ENCODE measurements around the gene SLC29A1.

SLC29A1 gene

DNA sequence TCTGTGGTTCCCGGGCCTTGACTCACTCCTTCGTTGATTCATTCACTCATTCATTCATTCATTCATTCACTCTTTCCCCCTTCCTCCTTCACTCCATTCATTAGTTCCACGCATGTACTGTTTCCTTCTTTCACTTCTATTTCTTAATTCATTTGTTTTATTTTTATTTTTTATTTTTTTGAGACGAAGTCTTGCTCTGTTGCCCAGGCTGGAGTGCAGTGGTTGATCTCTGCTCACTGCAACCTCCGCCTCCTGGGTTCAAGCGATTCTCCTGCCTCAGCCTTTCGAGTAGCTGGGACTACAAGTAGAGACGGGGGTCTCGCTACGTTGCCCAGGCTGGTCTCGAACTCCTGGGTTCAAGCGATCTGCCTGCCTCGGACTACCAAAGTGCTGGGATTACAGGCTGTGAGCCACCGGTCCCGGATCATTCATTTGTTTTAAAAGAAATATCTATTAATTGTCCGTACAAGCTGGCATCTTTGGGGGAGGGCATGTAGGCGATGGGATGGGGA lies 42.4 kb downstream of the SLC29A1 start:
- Histone ChIP-seq H3K4me3 (ENCODE audit: low read length) (no peak overlapping the region), H3K9me3 (ENCODE audit: insufficient read depth, low read depth, low read length) (no peaks in the 10 kb centered on the region), H3K36me3 (ENCODE audit: insufficient read depth, low read length) (peaks cover 5% of the 10 kb centered on the region), H3K27ac (ENCODE audit: low read depth, low read length) (no peak overlapping the region), H3K27me3 (ENCODE audit: insufficient read depth, low read length) (peaks cover 24% of the 10 kb centered on the region), H3K9ac (ENCODE audit: low read depth, low read length) (no peak overlapping the region), H3K4me1 (ENCODE audit: insufficient read depth, low read length) (peaks cover 33% of the 10 kb centered on the region)
- 73% methylated on average over 16 of the region's 17 CpGs for WGBS

DNA sequence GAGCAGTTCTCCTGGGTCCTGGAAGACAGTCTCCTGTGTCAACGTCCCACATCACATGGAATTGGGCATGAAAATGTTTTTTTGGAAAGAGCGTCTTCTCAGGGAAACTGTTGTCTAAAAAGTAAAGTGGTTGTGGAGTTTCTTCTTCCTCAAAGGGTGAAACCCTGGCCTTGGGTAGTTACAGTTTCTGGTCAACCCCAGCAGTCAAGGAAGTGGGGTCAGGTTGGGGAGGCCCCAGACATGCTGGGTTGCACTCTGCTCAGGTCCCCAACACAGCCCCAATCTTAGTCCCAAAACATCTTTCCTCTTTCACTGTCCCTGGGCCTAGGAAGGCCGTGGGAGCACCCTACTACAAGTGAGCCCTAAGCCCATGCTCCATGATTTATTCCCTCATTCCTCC lies 43.0 kb downstream of the SLC29A1 start:
- H3K27ac ChIP-seq (ENCODE audit: low read depth, low read length): no peak overlapping the region

DNA sequence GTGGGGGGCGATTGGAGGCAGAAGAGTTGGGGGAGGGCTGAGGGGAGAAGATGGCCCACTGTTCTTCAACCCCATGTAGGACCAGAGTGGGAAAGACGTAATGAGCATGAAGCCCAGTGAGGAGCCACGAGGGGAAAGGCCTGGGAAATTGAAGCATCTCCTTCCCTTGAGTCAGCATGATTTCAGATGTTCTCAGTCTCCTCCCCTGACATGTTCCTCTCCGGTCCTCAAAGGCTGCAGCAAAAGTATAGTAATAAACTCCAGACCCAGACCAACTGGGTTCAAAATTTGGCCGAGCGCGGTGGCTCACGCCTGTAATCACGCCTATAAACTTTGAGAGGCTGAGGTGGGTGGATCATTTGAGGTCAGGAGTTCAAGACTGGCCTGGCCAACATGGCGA lies 43.9 kb downstream of the SLC29A1 start:
- Histone ChIP-seq H3K9me3 (ENCODE audit: insufficient read depth, low read depth, low read length) (no peaks in the 10 kb centered on the region), H3K27ac (ENCODE audit: low read depth, low read length) (no peak overlapping the region), H3K4me1 (ENCODE audit: insufficient read depth, low read length) (peaks cover 37% of the 10 kb centered on the region), H3K27me3 (ENCODE audit: insufficient read depth, low read length) (peaks cover 28% of the 10 kb centered on the region), H3K4me3 (ENCODE audit: low read length) (no peak overlapping the region), H3K36me3 (ENCODE audit: insufficient read depth, low read length) (no peaks in the 10 kb centered on the region), H3K9ac (ENCODE audit: low read depth, low read length) (no peak overlapping the region)
- WGBS: 90% methylated on average over 10 of the region's 10 CpGs

More for the DNA sequence above, 43.0 kb downstream of the SLC29A1 start:
- Histone ChIP-seq H3K4me1 (ENCODE audit: insufficient read depth, low read length) (peaks cover 35% of the 10 kb centered on the region), H3K36me3 (ENCODE audit: insufficient read depth, low read length) (peaks cover 2% of the 10 kb centered on the region), H3K9me3 (ENCODE audit: insufficient read depth, low read depth, low read length) (no peaks in the 10 kb centered on the region), H3K4me3 (ENCODE audit: low read length) (no peak overlapping the region), H3K9ac (ENCODE audit: low read depth, low read length) (no peak overlapping the region), H3K27me3 (ENCODE audit: insufficient read depth, low read length) (peaks cover 26% of the 10 kb centered on the region)
- whole genome bisulfite sequencing: 90% methylated on average over 3 of the region's 3 CpGs

DNA sequence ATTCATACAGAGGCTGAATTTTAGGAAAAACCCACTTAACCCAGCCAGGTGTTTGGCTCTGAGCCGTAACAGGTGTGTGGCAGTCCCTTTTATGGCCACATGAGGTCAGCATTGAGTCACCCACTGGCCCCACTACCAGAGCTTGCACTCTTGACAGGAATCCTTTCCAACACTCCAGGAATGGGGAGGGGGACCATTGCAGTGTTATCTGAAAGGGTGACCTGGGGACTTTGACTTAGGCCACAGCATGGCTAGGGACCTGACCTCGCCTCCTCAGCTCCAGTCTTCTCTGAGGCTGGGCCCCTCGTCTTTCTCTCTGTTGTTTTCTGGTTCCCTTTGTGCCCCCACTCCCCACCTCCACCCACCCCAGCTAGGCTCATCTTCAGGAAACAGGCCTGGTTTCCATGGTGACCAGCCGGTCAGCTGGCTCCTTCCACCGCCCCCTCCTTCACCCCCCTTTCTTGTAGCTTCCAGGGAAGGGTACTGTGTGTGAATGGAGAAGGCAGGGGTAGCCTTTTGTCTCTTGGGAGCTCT lies 44.8 kb downstream of the SLC29A1 start:
- H3K27me3 ChIP-seq (ENCODE audit: insufficient read depth, low read length): peaks cover 36% of the 10 kb centered on the region
- WGBS: 7% methylated on average over 5 of the region's 5 CpGs
- no peak overlapping the region for H3K27ac ChIP-seq (ENCODE audit: low read depth, low read length)
- H3K4me3 ChIP-seq (ENCODE audit: low read length): no peak overlapping the region
- no peaks in the 10 kb centered on the region for H3K9me3 ChIP-seq (ENCODE audit: insufficient read depth, low read depth, low read length)
- no peaks in the 10 kb centered on the region for H3K36me3 ChIP-seq (ENCODE audit: insufficient read depth, low read length)
- H3K4me1 ChIP-seq (ENCODE audit: insufficient read depth, low read length): peaks cover 28% of the 10 kb centered on the region
- no peak overlapping the region for H3K9ac ChIP-seq (ENCODE audit: low read depth, low read length)

DNA sequence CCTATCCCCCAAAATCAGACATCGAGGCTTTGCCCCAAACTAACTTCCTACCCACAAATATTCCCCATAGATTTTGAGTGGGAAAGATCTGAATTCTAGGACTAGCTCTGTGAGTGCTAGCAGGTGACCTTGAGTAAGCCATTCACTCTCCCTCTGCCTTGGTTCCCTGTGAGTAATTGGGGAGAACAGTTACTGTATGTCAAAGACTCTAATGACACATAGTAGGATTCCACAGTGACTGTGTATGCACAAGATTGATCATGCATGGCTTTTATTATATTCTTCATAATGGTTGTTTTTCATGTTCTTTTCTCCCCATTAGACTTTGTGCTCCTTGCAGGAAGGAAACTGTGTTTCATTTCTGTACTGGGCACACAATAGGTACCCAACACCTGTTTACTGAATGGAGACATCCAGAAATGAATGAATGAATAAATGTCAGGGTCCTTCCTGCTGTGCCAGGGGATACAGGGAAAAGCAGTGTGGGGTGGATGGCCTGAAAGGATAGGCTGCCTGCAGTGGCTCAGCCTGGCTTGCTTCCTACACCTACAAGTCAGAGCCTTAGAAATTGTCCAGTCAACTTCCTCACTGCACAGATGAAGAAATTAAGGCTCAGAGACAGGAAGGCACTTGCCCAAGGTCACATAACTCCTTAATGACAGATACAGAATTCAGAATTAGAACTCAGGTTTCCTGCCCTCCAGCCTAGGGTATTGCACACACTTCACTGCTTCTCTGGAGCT lies 46.0 kb downstream of the SLC29A1 start:
- peaks cover 17% of the 10 kb centered on the region for H3K4me1 ChIP-seq (ENCODE audit: insufficient read depth, low read length)
- WGBS: no CpG with 5 or more reads among the region's 1 CpG
- no peak overlapping the region for H3K27ac ChIP-seq (ENCODE audit: low read depth, low read length)
- no peak overlapping the region; the same call in 1 of the 2 replicates for H3K4me3 ChIP-seq (ENCODE audit: low read length)
- H3K9ac ChIP-seq (ENCODE audit: low read depth, low read length): no peak overlapping the region
- no peaks in the 10 kb centered on the region for H3K9me3 ChIP-seq (ENCODE audit: insufficient read depth, low read depth, low read length)
- no peaks in the 10 kb centered on the region for H3K36me3 ChIP-seq (ENCODE audit: insufficient read depth, low read length)
- peaks cover 40% of the 10 kb centered on the region for H3K27me3 ChIP-seq (ENCODE audit: insufficient read depth, low read length)

- WGBS: 7% methylated on average over 19 of the region's 29 CpGs
- Histone ChIP-seq H3K27me3 (ENCODE audit: insufficient read depth, low read length) (peaks cover 40% of the 10 kb centered on the region), H3K36me3 (ENCODE audit: insufficient read depth, low read length) (no peaks in the 10 kb centered on the region), H3K9ac (ENCODE audit: low read depth, low read length) (no peak within 1 kb of the TSS), H3K9me3 (ENCODE audit: insufficient read depth, low read depth, low read length) (no peaks in the 10 kb centered on the region), H3K4me1 (ENCODE audit: insufficient read depth, low read length) (peaks cover 13% of the 10 kb centered on the region), H3K4me3 (ENCODE audit: low read length) (peak within 1 kb of the TSS; percentile 49), H3K27ac (ENCODE audit: low read depth, low read length) (no peak within 1 kb of the TSS)
Measured at GRCh38 chr6:44269921-44270525, 46.6 kb downstream of the SLC29A1 start, which contains the start of gene TMEM151B. Gene TMEM151B, plus strand, starts transcription at chr6:44270450. Its CDS starts 293 bp downstream, at chr6:44270743.

DNA sequence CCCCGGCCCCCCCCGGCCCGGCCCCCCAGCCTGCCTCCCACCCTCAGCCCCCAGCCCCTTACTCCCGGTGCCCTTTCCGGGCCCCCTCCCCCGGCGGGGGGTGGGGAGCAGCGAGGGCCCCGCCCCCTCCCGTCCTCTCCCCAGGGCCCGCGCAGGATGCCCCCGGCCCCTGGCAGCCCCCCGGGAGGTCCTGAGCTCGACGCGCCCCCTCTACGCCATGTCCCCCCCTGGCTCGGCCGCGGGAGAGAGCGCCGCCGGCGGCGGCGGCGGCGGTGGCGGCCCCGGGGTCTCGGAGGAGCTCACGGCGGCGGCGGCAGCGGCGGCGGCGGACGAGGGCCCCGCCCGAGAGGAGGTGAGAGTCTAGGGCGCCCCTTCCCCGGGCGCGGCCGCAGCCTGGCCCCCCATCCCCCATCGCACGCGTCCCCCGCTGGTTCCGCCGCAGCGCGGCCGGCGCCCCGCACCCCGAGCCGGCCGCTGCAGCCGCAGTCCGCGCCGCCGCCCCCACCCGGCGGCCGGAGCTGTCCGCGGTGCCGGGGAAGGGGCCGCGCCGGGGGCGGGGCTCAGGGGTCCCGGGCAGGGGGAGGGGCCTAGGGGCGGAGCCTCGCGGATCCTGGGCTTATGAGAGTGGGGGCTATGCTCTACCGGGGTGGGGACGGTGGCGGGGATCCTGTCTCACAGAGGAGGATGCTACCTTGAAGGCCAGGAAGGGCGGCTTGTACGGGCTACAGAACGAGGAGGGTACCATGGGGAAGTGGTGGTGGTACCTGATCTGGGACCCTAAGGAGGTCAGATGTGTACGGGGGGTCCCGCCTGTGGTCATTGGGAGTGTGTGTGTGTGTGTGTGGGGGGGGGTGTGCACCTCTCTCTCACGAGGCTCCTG lies 47.4 kb downstream of the SLC29A1 start:
- Histone ChIP-seq H3K4me1 (ENCODE audit: insufficient read depth, low read length) (peaks cover 13% of the 10 kb centered on the region), H3K27ac (ENCODE audit: low read depth, low read length) (no peak overlapping the region), H3K4me3 (ENCODE audit: low read length) (peak overlapping the region; percentile 36), H3K9me3 (ENCODE audit: insufficient read depth, low read depth, low read length) (no peaks in the 10 kb centered on the region), H3K36me3 (ENCODE audit: insufficient read depth, low read length) (no peaks in the 10 kb centered on the region), H3K9ac (ENCODE audit: low read depth, low read length) (no peak overlapping the region), H3K27me3 (ENCODE audit: insufficient read depth, low read length) (peaks cover 46% of the 10 kb centered on the region)
- WGBS: 3% methylated on average over 77 of the region's 90 CpGs

DNA sequence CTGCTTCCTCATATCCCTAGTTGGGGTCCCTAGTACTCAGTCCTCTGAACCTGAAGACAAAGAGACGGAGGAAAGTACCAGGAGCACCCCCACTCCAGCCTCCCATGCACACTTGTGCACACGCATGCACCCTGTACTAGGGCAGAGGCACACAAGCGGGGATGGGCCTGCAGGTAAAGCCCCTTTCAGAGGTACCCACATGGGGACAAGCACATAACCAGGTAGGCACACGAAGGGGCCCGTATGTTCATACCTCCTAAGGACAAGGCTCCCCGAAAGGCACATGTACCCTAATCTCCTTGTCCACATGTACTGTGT lies 48.0 kb downstream of the SLC29A1 start:
- Histone ChIP-seq H3K4me3 (ENCODE audit: low read length) (peak overlapping the region; percentile 33; the same call in 1 of the 2 replicates), H3K4me1 (ENCODE audit: insufficient read depth, low read length) (peaks cover 13% of the 10 kb centered on the region), H3K9ac (ENCODE audit: low read depth, low read length) (no peak overlapping the region), H3K27me3 (ENCODE audit: insufficient read depth, low read length) (peaks cover 52% of the 10 kb centered on the region), H3K9me3 (ENCODE audit: insufficient read depth, low read depth, low read length) (no peaks in the 10 kb centered on the region), H3K36me3 (ENCODE audit: insufficient read depth, low read length) (no peaks in the 10 kb centered on the region), H3K27ac (ENCODE audit: low read depth, low read length) (no peak overlapping the region)
- 84% methylated on average over 6 of the region's 6 CpGs for WGBS

DNA sequence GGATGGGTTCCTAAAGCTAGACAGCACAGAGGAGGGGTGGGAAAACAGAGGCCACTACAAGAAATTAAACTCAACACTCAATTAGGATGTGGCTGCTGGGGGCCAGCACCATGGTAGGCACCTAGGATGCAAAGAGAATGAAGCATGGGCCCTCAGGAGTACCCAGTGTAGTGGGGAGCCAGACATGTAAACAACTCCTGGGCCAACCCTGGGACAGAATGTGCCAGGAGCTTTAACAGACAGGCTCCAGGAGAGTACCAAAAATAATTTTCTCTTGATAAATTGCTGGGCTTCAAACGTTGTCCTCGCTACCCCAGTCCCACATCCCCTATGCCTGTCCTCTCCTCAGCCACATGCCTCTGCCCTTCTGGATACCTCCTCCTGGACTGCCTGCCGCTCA lies 48.5 kb downstream of the SLC29A1 start:
- Histone ChIP-seq H3K9ac (ENCODE audit: low read depth, low read length) (no peak overlapping the region), H3K36me3 (ENCODE audit: insufficient read depth, low read length) (no peaks in the 10 kb centered on the region), H3K4me1 (ENCODE audit: insufficient read depth, low read length) (peaks cover 13% of the 10 kb centered on the region), H3K27ac (ENCODE audit: low read depth, low read length) (no peak overlapping the region), H3K9me3 (ENCODE audit: insufficient read depth, low read depth, low read length) (no peaks in the 10 kb centered on the region), H3K4me3 (ENCODE audit: low read length) (no peak overlapping the region), H3K27me3 (ENCODE audit: insufficient read depth, low read length) (peaks cover 58% of the 10 kb centered on the region)
- WGBS: 73% methylated on average over 3 of the region's 3 CpGs

- Histone ChIP-seq H3K9me3 (ENCODE audit: insufficient read depth, low read depth, low read length) (no peaks in the 10 kb centered on the region), H3K27ac (ENCODE audit: low read depth, low read length) (no peak overlapping the region), H3K4me1 (ENCODE audit: insufficient read depth, low read length) (peaks cover 13% of the 10 kb centered on the region), H3K4me3 (ENCODE audit: low read length) (no peak overlapping the region), H3K9ac (ENCODE audit: low read depth, low read length) (no peak overlapping the region), H3K27me3 (ENCODE audit: insufficient read depth, low read length) (peaks cover 64% of the 10 kb centered on the region), H3K36me3 (ENCODE audit: insufficient read depth, low read length) (no peaks in the 10 kb centered on the region)
- WGBS: 90% methylated on average over 3 of the region's 3 CpGs
Measured at GRCh38 chr6:44272529-44272928, 49.1 kb downstream of the SLC29A1 start.
